Neural cell (in vitro differentiated cells): ENCODE measurements around the gene SLAIN2.

Experiments
- EP300 ChIP-seq: fragments of 450-650 bp; conservative IDR thresholded peaks from 2 replicates; pipeline ENCODE4 v1.6.1; 2014; ENCODE audit warnings: antibody characterized with exemption, mild to moderate bottlenecking, moderate library complexity; ENCODE audit not compliant: poor library complexity, severe bottlenecking
- EZH2 ChIP-seq: fragments of 200-600, 300-800 bp; shearing (Covaris generic), sonication (generic); IDR thresholded peaks from 2 replicates; pipeline ENCODE4 v1.6.1; 2014; ENCODE audit warnings: antibody characterized with exemption, low read length, borderline replicate concordance, mild to moderate bottlenecking; ENCODE audit not compliant: insufficient read depth, poor library complexity, severe bottlenecking
- MXI1 ChIP-seq: fragments of 450-650 bp; conservative IDR thresholded peaks from 2 replicates; pipeline ENCODE4 v1.6.1; 2014; ENCODE audit warnings: antibody characterized with exemption, mild to moderate bottlenecking; ENCODE audit not compliant: poor library complexity, severe bottlenecking
- POLR2AphosphoS5 ChIP-seq: IDR thresholded peaks from 2 replicates; pipeline ENCODE4 v1.6.1; 2012
- RAD21 ChIP-seq: fragments of 450-650 bp; conservative IDR thresholded peaks from 2 replicates; pipeline ENCODE4 v1.6.1; 2014; ENCODE audit warnings: antibody characterized with exemption, mild to moderate bottlenecking, moderate library complexity
- TAF1 ChIP-seq: IDR thresholded peaks from 2 replicates; pipeline ENCODE4 v1.6.1; 2012; ENCODE audit warnings: low read depth
- TF ChIP-seq, protein P1 (sequence below): fragments of 450-650 bp; IDR thresholded peaks from 2 replicates; pipeline ENCODE4 v1.5.1; 2014; ENCODE audit warnings: antibody characterized with exemption, mild to moderate bottlenecking, moderate library complexity; ENCODE audit not compliant: poor library complexity, severe bottlenecking
- TF ChIP-seq, protein P2 (sequence below): IDR thresholded peaks from 2 replicates; pipeline ENCODE4 v1.6.1; 2012; ENCODE audit warnings: borderline replicate concordance

DNA sequence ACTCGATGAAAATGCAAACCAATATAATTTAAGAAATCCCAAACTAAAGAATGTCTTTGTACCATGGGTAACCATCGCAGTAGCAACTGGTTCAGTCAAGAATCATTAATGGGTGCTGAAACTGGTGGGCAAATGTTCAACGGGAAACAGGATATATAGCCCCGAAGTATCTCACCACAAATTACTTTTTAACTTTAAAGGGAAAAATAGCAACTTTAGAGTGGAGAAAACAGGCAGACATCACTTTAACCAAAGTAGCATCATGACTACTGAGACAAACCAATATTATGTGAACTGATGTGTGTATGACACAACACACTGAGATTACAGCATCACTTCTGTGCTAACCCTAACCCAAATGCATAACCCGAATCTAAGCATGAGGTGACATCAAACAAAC lies 33.8 kb upstream of the SLAIN2 start:
- TF ChIP-seq EZH2 (no peak), EP300 (no peak), RAD21 (no peak), POLR2AphosphoS5 (no peak), TAF1 (no peak), MXI1 (no peak)
- TF ChIP-seq, protein P1, sequence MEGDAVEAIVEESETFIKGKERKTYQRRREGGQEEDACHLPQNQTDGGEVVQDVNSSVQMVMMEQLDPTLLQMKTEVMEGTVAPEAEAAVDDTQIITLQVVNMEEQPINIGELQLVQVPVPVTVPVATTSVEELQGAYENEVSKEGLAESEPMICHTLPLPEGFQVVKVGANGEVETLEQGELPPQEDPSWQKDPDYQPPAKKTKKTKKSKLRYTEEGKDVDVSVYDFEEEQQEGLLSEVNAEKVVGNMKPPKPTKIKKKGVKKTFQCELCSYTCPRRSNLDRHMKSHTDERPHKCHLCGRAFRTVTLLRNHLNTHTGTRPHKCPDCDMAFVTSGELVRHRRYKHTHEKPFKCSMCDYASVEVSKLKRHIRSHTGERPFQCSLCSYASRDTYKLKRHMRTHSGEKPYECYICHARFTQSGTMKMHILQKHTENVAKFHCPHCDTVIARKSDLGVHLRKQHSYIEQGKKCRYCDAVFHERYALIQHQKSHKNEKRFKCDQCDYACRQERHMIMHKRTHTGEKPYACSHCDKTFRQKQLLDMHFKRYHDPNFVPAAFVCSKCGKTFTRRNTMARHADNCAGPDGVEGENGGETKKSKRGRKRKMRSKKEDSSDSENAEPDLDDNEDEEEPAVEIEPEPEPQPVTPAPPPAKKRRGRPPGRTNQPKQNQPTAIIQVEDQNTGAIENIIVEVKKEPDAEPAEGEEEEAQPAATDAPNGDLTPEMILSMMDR = no peak
- TF ChIP-seq, protein P2, sequence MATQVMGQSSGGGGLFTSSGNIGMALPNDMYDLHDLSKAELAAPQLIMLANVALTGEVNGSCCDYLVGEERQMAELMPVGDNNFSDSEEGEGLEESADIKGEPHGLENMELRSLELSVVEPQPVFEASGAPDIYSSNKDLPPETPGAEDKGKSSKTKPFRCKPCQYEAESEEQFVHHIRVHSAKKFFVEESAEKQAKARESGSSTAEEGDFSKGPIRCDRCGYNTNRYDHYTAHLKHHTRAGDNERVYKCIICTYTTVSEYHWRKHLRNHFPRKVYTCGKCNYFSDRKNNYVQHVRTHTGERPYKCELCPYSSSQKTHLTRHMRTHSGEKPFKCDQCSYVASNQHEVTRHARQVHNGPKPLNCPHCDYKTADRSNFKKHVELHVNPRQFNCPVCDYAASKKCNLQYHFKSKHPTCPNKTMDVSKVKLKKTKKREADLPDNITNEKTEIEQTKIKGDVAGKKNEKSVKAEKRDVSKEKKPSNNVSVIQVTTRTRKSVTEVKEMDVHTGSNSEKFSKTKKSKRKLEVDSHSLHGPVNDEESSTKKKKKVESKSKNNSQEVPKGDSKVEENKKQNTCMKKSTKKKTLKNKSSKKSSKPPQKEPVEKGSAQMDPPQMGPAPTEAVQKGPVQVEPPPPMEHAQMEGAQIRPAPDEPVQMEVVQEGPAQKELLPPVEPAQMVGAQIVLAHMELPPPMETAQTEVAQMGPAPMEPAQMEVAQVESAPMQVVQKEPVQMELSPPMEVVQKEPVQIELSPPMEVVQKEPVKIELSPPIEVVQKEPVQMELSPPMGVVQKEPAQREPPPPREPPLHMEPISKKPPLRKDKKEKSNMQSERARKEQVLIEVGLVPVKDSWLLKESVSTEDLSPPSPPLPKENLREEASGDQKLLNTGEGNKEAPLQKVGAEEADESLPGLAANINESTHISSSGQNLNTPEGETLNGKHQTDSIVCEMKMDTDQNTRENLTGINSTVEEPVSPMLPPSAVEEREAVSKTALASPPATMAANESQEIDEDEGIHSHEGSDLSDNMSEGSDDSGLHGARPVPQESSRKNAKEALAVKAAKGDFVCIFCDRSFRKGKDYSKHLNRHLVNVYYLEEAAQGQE = no peak
